GM18520 (cell line): ENCODE data around the gene SMARCA4.
"Not testable (repeated sequence)": the region's sequence is repeated elsewhere in the genome, so short reads cannot be mapped to it uniquely, and the experiment has no call there.

Source experiments
- ATAC-seq: cut with Tn5 transposase; IDR thresholded peaks from one replicate; pipeline ENCODE4 v1.9.1; 2021; ENCODE audit not compliant: unreplicated experiment

SMARCA4 gene

GRCh38 chr19:11059511-11060358 lies 98.9 kb downstream of the SMARCA4 start:
- ATAC-seq = no peak

DNA sequence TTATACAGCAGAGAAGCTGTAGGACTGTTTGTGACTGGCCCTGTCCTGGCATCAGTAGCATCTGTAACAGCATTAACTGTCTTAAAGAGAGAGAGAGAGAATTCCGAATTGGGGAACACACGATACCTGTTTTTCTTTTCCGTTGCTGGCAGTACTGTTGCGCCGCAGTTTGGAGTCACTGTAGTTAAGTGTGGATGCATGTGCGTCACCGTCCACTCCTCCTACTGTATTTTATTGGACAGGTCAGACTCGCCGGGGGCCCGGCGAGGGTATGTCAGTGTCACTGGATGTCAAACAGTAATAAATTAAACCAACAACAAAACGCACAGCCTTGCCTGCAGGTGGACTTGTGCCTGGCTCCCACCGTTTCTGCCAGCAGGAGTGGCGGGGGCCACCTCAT lies 101.1 kb downstream of the SMARCA4 start:
- ATAC-seq = no peak

GRCh38 chr19:11063434-11063833 lies 102.6 kb downstream of the SMARCA4 start:
- ATAC-seq = no peak

- no peak for ATAC-seq
Observed at GRCh38 chr19:11064831-11065303, 104.0 kb downstream of the SMARCA4 start.

GRCh38 chr19:11066326-11066725 lies 105.5 kb downstream of the SMARCA4 start:
- ATAC-seq = no peak

DNA sequence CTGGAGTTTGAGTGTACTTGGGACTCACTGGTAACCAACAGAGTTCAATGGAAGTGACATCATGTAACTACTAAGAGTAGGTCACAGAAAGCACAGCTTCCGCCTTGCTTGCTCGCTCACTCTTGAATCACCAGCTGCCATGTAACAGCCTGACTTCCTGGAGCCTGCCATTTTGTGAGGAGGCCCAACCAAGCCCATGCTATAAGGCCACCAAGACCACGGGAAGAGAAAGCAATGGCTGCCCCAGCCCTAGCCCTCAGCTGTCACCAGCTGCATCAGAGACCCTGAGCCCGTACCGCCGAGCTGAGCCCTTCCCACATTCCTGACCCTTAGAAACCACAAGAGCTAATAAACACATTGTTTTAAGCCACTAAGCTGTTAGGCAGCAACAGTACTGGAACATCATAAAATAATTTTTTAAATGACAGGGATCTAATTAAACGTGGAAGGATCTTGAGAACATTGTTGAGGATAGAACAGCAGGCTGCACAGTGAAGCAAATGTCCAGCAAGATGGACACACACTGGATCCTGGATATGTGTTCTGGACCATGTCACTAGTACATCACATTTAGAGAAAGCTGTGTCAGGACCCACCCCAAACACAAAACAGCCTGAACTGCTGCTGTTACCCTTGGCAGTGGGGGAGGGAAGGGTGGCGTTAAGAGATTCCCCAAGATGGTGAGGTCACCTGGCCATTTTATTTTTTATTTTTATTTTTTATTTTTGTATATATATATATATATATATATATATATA lies 106.7 kb downstream of the SMARCA4 start:
- no peak for ATAC-seq

DNA sequence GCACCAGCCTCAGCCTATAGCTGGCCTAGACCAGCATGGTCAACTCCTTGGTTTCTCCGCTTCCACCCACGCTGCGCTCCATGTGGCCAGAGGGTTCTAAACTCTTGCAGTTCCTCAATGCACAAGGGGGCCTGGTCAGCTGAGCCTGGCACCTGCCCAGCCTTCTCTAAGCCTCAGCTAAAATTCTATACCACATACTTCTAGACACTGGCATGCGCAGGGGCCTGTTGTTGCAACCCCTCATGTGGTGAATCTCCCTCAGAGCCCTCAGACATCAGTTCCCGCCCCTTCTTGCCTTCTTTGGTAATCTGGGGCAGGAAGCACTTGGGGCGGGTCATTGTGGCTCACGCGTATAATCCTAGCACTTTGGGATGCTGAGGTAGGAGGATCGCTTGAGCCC lies 108.7 kb downstream of the SMARCA4 start:
- no peak for ATAC-seq

GRCh38 chr19:11070123-11070522 lies 109.3 kb downstream of the SMARCA4 start:
- no peak for ATAC-seq

DNA sequence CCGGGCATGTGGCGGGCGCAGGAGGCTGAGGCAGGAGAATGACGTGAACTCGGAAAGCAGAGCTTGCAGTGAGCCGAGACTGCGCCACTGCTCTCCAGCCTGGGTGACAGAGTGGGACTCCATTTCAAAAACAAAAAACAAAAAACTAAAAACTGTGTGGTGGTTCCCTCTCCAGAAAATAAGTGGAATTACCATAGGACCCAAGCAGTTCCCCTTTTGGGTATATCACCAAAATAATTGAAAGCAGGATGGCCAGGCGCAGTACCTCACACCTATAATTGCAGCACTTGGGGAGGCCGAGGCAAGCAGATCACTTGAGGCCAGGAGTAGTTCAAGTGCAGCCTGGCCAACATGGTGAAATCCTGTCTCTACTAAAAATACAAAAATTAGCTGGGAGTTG lies 112.7 kb downstream of the SMARCA4 start:
- ATAC-seq = no peak

- not testable (repeated sequence) for ATAC-seq
Observed at GRCh38 chr19:11076792-11077191, 116.0 kb downstream of the SMARCA4 start.

GRCh38 chr19:11078893-11079292 lies 118.1 kb downstream of the SMARCA4 start:
- no peak for ATAC-seq

DNA sequence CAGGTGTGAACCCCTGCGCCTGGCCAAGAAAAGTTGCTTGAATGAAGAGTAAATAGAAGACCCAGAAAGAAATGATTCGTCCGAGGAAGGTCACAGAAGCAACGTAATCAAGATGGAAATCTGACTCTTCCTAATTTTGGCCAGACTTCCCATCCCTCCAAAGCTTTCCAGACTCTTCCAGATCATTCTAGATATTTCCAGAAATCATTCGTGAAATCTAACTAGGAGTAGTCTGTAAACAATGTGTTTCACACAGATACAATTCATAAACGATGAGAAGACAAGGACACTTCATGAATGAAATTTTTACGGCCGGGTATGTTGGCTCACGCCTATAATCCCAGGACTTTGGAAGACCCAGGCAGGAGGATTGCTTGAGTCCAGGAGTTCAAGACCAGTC lies 119.2 kb downstream of the SMARCA4 start:
- no peak for ATAC-seq

DNA sequence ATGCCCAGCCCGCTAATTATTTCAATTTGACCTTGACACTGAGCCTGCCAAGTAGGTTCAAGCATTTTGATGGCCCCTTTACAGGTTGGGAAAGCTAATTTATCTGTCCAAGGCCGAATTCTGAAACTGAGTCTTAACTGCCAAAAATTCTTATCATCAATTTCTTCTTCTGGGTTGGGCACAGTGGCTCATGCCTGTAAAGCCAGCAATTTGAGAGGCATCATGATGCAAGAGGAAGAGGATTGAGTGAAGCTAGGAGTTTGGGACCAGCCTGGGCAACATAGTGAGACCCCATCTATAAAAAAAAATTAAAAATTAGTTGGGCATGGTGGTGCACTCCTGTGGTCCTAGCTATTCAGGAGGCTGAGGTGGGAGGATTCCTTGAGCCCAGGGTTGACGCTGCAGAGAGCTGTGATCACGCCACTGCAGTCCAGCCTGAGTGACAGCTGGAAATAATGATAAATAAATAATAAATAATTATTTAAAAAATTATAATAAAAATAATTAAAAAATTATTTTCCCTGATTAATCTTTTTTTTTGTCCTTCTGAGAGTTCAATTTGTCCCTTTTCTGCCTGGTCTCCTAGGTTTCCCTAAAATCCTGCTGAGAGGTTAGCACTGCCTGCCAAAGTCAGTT lies 127.2 kb downstream of the SMARCA4 start:
- no peak for ATAC-seq

GRCh38 chr19:11088506-11089253 lies 127.8 kb downstream of the SMARCA4 start:
- ATAC-seq = no peak

- no peak for ATAC-seq
Observed at GRCh38 chr19:11089254-11090013, 128.6 kb downstream of the SMARCA4 start, which contains the start of gene LDLR. Gene LDLR (plus strand): TSS chr19:11089463. CDS start chr19:11089549, 86 bp downstream.

DNA sequence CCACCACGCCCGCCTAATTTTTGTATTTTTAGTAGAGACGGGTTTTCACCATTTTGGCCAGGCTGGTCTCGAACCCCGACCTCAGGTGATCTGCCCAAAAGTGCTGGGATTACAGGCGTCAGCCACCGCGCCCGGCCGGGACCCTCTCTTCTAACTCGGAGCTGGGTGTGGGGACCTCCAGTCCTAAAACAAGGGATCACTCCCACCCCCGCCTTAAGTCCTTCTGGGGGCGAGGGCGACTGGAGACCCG lies 129.1 kb downstream of the SMARCA4 start:
- not testable (repeated sequence) for ATAC-seq

DNA sequence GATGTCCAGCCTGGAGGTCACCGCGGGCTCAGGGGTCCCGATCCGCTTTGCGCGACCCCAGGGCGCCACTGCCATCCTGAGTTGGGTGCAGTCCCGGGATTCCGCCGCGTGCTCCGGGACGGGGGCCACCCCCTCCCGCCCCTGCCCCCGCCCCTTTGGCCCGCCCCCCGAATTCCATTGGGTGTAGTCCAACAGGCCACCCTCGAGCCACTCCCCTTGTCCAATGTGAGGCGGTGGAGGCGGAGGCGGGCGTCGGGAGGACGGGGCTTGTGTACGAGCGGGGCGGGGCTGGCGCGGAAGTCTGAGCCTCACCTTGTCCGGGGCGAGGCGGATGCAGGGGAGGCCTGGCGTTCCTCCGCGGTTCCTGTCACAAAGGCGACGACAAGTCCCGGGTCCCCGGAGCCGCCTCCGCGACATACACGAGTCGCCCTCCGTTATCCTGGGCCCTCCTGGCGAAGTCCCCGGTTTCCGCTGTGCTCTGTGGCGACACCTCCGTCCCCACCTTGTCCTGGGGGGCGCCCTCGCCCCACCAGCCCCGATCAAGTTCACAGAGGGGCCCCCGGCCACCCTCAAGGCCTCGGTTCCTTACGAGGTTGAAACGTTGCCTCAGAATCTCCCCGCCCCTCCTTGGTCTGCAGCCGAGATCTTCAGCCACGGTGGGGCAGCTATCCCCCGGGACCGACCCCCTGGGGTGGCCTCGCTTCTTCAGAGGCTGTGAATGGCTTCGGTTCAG lies 129.6 kb downstream of the SMARCA4 start:
- peak; percentile 51 for ATAC-seq

GRCh38 chr19:11090997-11091702 lies 130.3 kb downstream of the SMARCA4 start:
- no peak for ATAC-seq

GRCh38 chr19:11091703-11092153 lies 130.9 kb downstream of the SMARCA4 start:
- ATAC-seq = no peak
